Measurements from ENCODE around the gene ACAD10. TPM values are rescaled to one million over a fixed set of nuclear protein-coding genes. Genes with fewer than 3 reads are reported as not detected.

The ACAD10 gene
- total RNA-seq, 1 experiment from 2014 or later, result 29.1 TPM

- no peak for TF ChIP-seq PREB (CRISPR knock-in tag; IDR thresholded peaks at IDR 0.05; ENCODE audit: borderline replicate concordance)
- TF ChIP-seq ZNF532 (CRISPR knock-in tag; IDR thresholded peaks at IDR 0.05; ENCODE audit: borderline replicate concordance), result no peak
- no peak for TF ChIP-seq GABPB1 (CRISPR knock-in tag; IDR thresholded peaks at IDR 0.05)
- TF ChIP-seq TEAD1 (CRISPR knock-in tag; IDR thresholded peaks at IDR 0.05), result no peak
Measured at GRCh38 chr12:111653596-111653995, 32.3 kb upstream of the ACAD10 start (continued).

- Mint-ChIP-seq H3K4me1 (no peaks in the 10 kb centered on the region), H3K9me3 (no peaks in the 10 kb centered on the region), H3K4me3 (no peak overlapping the region), H3K27me3 (ENCODE audit: low read depth) (no peaks in the 10 kb centered on the region), H3K27ac (no peak overlapping the region), H3K36me3 (peaks cover 52% of the 10 kb centered on the region)
- ATAC-seq (no peak), DNase-seq (ENCODE audit: low spot score) (no peak)
- ChIA-PET POLR2A (no interaction called here), CTCF (no interaction called here)
- TF ChIP-seq NR2C2 (CRISPR knock-in tag; IDR thresholded peaks at IDR 0.05) (no peak), PREB (CRISPR knock-in tag; IDR thresholded peaks at IDR 0.05; ENCODE audit: borderline replicate concordance) (no peak), NFATC4 (CRISPR knock-in tag; IDR thresholded peaks at IDR 0.05) (no peak), GRHL2 (CRISPR knock-in tag; IDR thresholded peaks at IDR 0.05; ENCODE audit: insufficient replicate concordance, severe bottlenecking) (no peak), ZNF281 (CRISPR knock-in tag; IDR thresholded peaks at IDR 0.05) (no peak), TEAD4 (CRISPR knock-in tag; IDR thresholded peaks at IDR 0.05) (no peak), E2F1 (CRISPR knock-in tag; IDR thresholded peaks at IDR 0.05) (no peak), ZNF423 (CRISPR knock-in tag; IDR thresholded peaks at IDR 0.05) (no peak), EMX1 (CRISPR knock-in tag; IDR thresholded peaks at IDR 0.05) (no peak), ZNF121 (CRISPR knock-in tag; IDR thresholded peaks at IDR 0.05) (no peak), E2F5 (CRISPR knock-in tag; IDR thresholded peaks at IDR 0.05) (no peak), IRF1 (CRISPR knock-in tag; IDR thresholded peaks at IDR 0.05) (no peak), E2F4 (CRISPR knock-in tag; IDR thresholded peaks at IDR 0.05; ENCODE audit: borderline replicate concordance, low read depth) (no peak)
Measured at GRCh38 chr12:111655356-111655755, 30.5 kb upstream of the ACAD10 start.
